GM19463 (cell line): Measurements from ENCODE around the gene UROC1.
"Not testable (repeated sequence)": the region's sequence is repeated elsewhere in the genome, so short reads cannot be mapped to it uniquely, and the experiment has no call there.

Experiments
- ATAC-seq: cut with Tn5 transposase; IDR thresholded peaks from one replicate; pipeline ENCODE4 v1.9.1; 2021; ENCODE audit warnings: mild to moderate bottlenecking, moderate library complexity; ENCODE audit not compliant: unreplicated experiment

UROC1 gene

GRCh38 chr3:126547721-126548120 lies 30.1 kb upstream of the UROC1 start:
- no peak for ATAC-seq

DNA sequence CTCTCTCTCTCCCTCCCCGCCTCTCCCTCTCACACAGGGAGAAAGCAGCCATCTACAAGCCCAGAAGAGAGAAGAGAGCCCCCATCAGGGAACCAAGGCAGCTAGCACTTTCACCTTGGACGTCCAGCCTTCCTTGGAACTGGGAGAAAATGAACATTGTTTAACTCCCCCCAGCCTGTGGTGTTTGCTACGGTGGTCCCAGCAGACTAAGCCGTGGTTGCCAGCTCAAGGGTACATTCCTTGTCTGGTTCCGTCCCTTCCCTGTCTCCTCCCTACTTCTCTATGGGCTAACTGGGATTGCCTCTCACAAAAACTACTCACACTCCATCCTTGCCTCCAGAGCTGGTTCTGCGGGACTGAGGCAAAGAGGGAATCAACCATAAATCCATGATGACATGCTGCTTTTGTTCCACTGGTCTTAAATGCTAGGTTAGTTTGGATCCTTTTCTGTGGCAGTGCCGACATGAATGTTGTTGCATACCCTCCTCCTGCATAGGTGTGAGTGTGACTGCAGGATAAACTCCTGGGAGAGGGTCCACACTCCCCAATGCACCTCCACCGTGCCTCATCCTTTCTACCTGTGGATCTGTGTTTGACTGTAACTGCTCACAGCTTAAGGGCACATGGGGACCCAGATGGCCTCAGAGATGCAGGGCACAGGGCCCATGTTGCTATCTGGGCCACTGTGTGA lies 29.1 kb upstream of the UROC1 start:
- no peak for ATAC-seq

DNA sequence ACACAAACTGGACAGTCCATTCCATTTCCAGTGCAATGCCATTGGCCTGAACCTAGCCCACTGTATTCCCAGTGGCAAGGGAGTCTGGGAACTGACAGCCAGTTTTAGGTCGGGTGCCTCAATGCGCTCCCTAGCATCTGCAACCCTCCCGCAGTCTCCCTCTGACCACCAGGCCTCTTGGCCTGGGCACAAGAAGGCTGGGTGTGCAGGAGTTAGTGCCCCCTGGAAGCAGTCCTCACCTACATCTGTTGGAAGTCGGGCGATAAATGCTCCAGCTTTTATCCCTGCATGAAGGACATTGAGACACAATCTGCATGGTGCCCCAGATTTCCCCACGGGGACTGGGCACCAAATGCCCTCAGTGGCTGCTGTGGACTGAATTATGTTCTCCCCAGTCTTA lies 28.4 kb upstream of the UROC1 start:
- no peak for ATAC-seq

GRCh38 chr3:126545544-126545943 lies 28.0 kb upstream of the UROC1 start:
- ATAC-seq = no peak

DNA sequence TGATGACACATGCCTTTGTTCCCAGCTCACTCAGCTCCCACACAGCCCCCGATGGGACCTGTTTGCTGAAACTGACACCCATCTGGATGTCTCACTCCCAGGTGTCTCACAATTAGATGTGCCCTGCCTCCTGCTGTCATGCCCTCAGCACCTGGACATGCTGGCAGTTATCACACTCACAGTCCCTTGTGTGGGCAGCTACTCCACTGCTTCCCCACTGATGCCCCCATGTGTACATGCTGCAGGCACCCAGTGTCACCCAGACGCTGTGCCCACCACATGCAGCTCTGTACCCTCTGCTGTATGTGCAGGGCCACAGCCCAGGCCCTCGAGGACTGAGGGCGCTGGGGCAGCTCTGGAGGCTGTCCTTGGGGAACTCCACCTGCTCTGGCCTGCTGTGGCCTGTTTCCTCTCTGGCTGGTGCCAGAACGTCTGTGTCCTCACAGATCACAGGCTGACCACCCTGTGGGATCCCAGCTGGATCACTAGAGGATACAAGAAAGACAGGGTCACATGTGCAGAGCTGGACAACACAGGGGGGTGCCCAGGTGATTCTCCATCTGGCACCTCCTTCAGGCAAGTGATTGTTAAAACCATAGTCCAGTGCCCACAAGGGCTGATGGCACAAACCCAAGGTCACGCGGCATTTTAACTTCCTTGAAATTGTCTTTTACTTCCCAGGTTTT lies 27.2 kb upstream of the UROC1 start:
- ATAC-seq = no peak

DNA sequence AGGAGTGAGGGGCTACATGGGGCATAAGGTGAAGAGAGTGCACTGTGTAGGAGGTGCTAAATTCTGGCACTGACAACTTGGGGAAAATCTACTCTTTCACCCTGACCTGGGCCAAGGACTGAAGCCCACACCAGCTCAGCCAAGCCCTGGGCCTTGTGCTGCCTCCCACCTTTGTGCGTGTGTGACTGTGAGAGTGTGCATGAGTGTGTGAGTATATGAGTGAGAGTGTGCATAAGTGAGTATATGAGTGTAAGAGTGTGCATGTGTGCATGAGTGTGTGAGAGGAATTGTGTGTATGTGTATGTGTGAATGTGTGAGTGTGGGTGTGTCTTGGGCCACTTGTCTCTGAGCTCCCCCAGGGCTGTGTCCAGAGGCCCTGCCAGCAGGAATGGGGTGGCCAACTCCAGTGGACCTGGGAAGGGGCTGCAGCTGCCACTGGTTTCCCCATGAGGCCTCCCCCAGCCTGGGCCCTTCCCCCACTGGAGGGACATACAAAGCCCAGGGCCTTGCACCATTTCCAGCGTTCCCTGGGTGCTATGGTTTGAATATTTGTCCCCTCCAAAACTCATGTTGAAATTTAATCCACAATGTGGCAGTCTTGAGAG lies 26.0 kb upstream of the UROC1 start:
- no peak for ATAC-seq

DNA sequence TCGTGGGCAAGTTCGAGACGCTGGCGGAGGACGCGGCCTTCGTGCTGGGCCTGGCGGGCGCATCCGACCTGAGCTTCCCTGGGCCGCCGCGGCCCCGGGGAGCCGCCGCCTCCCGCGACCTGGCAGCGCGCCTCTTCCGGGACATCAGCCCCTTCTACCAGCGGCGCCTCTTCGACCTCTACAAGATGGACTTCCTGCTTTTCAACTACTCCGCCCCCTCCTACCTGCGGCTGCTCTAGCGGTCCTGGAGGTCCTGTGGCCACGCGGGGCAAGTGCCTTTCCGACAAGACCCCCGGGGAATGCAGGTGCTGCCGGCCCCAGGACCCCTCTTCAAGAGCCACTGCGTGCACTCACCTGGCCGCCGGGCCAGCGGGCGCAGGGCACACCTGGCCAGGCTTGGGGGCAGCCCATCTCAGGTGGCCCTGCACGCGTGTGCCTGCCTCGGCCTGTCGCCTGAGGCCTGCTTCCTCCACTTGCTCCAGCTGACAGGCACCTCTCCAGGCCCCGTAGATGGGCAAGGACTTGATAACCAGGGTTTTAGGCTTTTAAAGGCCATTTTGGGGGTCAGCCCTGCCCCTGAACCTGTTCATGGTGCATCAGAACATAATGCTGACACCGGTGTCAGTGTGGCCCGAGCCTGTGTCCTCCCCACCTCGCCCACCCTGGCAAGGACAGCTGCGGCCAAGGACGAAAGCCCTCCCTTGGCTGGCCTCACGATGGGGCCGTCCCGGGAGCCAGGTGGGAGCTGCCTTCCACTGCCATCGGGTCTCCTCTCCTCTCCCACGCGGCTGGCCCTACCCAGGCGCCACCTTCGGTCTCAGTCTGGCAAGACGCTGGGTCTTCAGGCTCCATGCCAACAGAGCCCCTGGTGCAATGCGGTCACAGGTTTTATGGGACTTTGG lies 25.0 kb upstream of the UROC1 start:
- ATAC-seq = no peak

- ATAC-seq = no peak
These were observed 24.2 kb upstream of the UROC1 start for GRCh38 chr3:126541628-126542339.

DNA sequence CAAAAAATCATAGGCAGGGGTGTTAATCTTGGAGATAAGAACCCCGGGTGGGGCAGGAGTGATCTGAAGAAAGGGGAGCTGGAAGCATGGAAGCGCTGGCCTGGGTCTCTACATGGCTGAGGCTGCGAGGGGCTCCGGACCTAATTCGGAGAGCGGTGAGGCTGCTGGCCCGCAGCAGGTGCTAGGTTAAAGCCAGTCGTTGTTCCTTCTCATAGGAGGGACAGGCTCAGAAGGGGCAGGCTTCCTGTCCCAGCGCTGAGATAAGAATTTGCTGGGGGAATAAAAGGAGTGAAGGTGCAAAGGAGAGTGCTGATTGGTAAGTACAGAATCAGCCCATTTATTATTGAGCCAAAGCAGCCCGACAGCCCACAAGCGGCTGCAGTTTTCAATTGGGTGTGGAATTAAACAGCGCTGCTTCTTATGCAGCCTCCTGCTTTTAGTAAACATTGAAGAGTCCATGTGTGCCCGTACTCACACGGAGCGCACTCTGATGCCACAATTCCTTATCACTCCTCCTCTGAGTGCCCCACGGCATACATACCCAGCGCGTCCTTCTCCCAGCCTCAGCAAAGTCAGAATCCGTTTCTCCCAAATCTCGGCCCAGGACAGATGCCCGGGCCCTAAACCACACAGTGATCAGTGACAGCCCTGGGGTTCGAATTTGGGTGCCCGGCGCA lies 23.5 kb upstream of the UROC1 start:
- ATAC-seq = no peak

GRCh38 chr3:126540342-126540849 lies 22.8 kb upstream of the UROC1 start:
- ATAC-seq = no peak

DNA sequence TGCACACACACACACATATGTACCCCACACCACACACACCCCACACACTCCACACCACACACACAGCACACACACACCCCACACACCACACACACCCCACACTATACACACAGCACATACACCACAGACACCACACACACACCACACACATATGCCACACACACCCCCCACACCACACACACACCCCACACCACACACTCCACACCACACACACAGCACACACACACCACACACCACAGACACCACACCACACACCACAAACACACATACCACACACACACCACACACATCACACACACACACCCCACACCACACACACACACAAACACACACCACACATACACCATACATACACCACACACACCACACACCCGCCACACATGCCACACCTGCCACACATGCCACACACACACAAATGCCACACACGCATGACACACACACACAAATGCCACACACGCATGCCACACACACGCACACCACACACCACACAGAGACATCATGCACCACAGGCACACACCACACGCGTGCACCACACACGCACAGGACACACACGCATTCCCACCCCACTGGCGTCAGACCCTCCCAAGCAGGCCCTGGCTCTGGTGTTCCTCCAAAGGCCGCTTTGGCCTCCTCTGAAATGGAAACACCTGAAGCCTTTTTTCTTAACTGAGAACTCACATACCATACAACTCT lies 22.1 kb upstream of the UROC1 start:
- no peak for ATAC-seq

- ATAC-seq = no peak
These were observed 21.4 kb upstream of the UROC1 start for GRCh38 chr3:126538966-126539365.

DNA sequence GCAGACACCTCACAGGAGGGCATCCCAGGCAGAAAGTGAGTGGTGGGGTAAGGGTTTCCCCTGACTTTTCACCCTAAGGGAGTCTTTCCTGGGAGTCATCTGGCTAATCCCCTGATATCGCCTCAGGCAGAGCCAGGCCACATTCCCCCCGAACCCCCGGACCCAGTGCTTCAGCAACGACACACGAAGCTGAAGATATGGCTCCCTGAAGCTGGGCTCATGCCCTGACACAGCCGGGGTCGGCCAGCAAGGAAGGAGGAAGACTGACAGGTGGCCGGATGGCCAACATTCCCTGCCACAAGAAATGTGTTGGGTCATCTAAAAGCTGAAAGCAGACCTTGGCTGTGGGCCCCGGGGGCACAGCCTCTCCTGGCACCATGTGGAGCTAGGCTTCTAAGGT lies 20.7 kb upstream of the UROC1 start:
- ATAC-seq = no peak

- ATAC-seq = no peak
These were observed 20.2 kb upstream of the UROC1 start for GRCh38 chr3:126537730-126538281.

- ATAC-seq = no peak
These were observed 19.6 kb upstream of the UROC1 start for GRCh38 chr3:126537116-126537729.

GRCh38 chr3:126536126-126536525 lies 18.6 kb upstream of the UROC1 start:
- ATAC-seq = no peak

DNA sequence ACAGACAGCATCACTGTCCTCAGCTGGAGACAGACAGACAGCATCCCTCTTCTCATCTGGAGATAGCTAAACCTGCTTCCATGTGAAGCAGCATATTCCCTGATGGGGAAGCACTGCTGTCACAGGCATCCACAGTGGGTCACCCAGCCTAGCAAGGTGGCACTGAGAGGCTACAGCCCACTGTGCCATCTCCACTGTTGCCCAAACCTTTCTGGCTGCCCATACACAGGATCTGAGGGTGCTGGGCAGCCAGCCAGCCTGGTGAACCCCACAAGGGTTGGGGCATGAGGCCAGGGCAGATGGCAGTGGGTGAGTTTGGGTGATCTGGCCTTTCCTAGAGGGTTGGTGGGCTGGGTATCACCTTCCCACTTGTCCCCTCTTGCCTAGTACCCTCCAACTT lies 18.1 kb upstream of the UROC1 start:
- no peak for ATAC-seq

GRCh38 chr3:126534716-126535115 lies 17.1 kb upstream of the UROC1 start:
- ATAC-seq = not testable (repeated sequence)

DNA sequence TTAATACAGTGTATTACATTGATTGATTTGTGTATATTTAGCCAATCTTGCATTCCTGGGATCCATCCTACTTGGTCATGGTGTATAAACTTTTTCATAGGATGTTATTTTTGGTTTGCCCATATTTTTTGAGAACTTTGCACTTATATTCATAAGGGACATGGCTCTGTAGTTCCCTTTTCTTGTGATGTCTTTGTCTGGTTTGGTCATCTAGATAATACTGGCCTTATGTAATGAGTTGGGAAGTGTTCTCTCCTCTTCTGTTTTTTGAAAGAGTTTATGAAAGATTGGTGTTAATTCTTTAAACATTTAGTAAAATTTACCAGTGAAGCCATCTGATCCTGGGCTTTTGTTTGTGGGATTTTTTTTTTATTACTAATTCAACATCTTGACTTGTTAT lies 15.9 kb upstream of the UROC1 start:
- no peak for ATAC-seq
